DMS53 treated with DMSO at 0.1 percent for 48 hours (cell line): ENCODE data around the gene GRAMD4.

Experiments used
- DNase-seq: peaks from one replicate; lab custom pipeline; 2025; ENCODE audit not compliant: unreplicated experiment; lab: John Stamatoyannopoulos, UW

GRAMD4 gene

DNA sequence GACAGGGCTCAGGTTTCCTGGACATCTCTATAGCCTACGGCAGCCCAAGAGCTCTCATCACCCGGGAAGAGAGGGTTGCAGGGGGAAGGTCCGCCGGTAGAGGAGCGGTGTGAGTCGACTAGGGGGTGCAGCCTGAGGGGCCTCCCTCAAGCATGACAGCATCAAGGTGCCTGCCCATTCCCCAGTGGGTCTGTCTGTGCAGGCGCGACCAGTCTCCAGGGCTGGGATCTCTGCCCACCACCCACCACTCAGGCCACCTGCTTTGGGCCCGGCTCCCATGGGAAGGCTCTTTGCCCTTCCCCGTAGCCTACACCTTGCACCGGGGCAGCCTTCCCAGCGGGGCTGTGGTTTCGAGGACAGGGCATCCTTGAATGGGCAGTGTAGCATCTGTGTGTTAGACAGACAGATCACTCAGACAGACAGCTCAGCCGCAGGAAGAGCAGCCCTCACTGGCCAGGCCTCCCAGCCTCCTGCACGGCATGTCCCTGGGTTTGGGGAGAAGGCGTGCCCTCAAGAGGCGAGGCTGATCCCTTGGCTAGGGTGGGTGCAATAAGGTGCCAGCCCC is 88.7 kb downstream of the GRAMD4 start:
- no peak for DNase-seq

DNA sequence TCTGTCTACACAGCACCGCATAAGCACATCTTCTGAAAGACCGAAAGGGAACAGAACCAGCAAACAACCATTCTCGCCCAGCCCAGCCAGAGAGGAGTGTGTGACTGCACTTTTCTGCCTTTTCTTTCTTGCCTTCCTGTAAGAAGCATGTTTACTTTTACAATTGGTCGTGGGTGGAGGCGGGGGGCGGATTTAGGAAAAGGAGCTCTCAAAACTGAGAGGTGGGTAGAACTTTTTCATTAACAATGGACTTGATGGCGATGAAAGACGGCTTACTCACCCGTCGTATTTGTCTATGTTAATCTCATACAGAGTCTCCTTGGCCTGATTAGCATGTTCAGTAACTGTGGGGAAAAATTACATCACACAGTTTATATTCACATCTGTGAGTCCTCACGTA is 90.6 kb downstream of the GRAMD4 start:
- no peak for DNase-seq

DNA sequence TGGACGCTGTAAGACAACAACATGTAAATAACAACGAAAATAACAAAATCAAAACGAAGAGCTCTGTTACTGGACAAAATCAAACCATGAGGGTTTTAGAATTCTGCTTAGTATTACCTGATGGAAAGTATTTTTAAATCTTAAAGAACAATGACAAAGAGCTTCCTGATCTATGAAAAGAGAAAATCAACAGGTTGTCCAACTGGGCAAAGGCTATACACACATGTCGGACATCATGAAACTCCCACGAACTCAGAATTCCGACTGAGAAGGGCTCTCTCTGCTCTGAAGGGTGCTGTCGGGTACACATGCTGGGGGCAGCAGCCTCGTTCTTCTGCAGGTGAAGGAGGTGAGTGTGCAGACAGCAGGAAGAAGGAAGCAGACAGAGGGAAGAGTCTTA is 92.1 kb downstream of the GRAMD4 start:
- no peak for DNase-seq

DNA sequence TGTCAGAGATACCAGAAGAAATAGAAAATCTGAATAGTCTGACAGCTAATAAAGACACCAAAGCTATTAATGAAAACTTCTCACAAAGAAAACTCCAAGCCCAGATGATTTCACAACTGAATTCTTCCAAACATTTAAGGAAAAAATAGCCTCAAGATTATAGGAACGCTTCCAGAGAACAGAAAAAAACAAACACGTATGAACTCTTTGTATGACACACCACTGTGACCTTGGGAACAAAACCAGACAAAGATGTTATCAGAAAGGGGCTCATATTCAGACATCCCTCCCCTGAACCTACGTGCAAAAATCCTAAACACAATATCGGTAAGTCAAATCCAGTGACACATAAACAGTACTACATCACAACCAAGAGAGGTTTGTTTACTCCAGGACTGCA is 94.4 kb downstream of the GRAMD4 start:
- no peak for DNase-seq

DNA sequence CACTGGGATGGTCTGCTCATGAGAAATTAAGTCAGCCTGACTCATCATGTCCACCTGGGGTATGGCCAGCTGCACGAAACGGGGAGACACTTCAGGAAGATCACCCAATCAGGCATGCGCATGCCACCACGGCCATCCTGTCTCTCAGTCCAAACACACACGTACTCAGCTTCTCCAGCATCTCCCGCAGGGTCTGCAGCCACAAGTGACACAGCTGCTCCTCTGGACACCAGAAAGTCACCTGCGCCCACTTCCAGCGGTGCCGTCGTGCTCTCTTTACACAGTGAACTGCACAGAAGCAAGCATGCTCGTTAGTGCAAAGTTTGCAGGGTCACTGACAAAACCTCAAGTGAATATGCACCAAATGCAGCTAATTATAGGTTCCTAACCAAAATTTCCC is 99.7 kb downstream of the GRAMD4 start:
- DNase-seq: no peak

DNA sequence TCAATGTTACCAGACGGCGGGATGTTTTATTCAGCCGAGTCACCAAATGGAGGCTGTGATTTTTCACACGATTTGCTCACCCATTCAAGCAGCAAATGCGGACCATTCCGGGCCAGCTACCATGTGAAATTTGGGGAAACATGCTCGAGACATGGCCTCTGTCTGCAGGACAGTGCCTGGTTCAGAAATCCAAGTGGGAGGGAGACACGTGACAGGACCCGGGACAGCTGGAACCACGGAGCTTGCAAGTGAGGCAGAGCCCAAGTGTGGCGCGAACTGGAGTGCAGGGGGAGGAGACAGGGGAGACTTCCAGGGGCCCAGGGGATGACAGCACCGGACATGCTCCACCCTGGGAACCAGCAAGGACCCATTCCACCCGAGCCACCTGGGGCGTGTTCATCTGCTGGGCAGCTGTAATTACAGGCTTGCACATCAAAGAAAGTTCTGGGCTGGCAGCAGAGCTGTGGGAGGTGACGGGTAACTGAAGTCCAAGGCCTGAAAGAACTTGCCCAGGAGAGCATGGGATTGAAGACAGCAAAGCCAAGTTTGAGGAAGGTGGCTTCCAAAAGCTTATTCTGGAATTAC is 101.4 kb downstream of the GRAMD4 start:
- no peak for DNase-seq

DNA sequence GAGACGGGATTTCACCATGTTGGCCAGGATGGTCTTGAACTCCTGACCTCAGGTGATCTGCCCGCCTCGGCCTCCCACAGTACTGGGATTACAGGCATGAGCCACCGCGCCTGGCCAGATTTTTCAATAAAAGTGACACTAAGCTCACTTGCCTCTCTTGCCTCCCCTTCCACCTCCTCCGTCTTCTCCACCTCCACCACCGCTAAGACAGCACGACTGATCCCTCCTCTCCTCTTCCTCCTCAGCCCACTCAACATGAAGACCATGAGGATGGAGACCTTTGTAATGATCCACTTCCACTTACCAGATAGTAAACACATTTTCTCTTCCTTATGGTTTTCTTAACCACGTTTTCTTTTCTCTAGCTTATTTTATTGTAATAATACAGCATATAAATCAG is 103.7 kb downstream of the GRAMD4 start:
- DNase-seq: no peak

DNA sequence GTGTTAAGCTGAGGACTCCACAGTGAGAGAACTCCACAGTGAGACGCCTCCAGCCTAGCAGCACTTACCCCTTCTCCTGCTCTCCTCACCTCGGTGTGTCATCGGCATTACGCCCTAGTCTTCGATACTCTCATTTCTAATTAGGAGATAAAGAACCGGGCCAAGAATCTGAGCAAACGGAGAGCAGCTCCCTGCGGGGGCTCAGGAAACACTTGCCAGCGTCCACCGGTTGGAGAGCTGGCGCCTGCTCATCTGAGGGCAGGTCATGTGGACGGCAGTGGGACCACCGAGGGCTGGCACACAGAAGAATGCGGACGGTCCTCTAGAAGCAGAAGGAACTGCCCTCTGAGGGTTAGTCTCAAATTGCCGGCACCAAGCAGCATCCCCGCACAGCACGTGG is 104.9 kb downstream of the GRAMD4 start:
- DNase-seq: no peak

DNA sequence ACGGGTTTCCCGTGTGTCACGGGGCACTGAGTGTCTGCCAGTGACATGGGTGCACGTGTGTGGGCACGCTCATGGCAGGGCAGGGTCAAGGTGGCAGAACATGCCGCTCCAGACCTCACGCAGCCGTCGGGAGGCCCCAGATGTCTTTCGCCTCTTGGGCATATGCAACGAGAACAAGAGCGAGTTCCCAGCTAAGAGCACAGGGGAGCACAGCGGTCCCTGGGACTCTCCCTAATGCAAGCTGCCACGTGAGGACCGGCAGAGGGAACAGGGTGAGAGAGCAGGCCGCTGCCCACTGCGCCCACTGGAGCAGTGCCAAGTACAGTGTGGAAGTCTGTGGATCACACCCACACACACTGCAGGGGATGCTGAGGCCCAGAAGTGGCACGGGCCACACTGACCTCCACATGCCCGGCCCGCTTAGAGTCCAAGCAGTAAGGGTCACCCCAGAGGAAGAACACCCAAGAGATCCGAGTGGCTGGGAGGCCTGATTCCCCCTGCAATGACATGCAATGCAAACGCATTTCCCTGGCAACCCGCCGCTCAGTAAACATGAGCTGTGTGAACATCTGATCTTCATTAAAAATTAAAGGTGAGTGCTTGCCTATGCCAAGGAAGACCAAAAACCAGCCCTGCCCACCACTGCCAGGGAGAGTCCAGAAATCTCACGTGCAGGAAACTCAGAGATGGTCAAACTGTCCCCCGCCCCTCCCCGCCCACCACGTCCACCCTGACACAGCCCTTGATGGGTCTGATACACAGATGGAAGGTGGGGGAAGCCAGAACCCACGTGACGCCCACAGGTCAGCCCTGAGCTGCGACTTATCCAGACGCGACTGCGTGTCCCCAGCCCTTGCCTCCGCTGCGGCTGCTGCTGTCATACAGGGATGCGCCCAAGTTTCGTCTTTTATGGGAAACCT is 106.1 kb downstream of the GRAMD4 start:
- no peak for DNase-seq

DNA sequence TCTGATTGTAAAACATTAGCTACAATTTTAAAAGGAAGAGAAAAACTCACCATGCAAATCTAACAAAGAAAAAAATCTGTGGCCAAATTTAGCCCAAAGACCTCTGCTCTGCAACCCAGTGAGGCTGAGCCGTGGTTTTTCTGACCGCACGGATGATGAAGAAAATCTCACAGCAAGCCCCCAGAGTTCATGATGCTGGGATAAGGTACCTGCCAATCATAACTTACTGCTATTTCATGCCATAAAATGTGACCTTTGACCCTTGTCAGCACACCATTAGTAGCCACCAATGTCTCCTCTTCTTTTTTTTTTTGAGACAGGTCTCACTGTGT is 106.8 kb downstream of the GRAMD4 start:
- DNase-seq: no peak

DNA sequence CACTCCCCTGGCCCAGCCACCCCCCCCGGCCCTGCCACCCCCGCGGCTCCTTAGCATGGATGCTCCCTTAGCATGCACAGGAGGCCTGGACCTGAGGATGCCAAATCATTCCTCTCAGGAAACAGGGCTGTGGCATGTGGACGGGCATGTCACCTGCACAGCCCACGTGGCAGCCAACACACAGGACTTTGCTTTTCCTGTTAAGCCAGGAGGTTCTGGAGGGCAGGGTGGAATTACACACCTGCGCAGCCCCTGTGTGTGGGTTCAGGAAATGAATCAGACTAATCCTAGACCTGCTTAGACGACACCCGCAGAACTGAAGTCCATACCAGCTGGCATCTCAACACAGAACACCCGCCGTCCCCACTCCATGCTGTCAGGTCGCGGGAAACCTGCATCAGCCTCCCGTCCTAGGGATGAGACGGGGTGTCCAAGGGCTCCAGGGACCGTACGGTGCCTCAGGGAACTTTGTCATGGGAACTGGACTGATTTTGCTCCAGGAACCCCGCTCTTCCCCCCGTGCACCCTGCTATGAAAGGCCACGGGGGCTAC is 107.7 kb downstream of the GRAMD4 start:
- no peak for DNase-seq

DNA sequence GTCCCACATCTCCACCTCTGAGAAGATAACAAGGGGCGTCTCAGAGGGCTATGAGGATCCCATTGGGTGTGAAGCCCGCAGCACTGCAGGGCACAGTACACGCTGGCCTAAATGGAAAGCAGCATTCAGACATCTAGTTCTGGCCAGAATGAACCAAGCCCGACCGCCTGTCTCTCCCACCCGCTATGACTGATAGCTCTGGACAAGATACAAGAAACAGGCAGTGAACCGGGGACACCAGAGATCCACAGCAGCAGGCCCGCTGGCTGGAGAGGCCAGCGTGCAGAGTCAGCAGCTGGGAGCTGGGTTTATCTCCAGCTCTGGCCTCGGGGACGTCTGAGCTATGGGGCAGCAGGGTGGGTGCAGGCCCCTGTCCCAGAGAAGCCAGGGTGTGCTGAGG is 108.3 kb downstream of the GRAMD4 start:
- no peak for DNase-seq
